ENCODE measurements around the gene ZNF618.

Gene ZNF618

GRCh38 chr9:113934167-113934828, 58.2 kb downstream of the ZNF618 start:
- no peak for DNase-seq (ENCODE audit: low read depth, low spot score)

GRCh38 chr9:113934829-113935676, 58.9 kb downstream of the ZNF618 start:
- no peak for DNase-seq (ENCODE audit: low read depth, low spot score)

GRCh38 chr9:113935677-113936380, 59.7 kb downstream of the ZNF618 start:
- DNase-seq (ENCODE audit: low read depth, low spot score) = no peak

DNA sequence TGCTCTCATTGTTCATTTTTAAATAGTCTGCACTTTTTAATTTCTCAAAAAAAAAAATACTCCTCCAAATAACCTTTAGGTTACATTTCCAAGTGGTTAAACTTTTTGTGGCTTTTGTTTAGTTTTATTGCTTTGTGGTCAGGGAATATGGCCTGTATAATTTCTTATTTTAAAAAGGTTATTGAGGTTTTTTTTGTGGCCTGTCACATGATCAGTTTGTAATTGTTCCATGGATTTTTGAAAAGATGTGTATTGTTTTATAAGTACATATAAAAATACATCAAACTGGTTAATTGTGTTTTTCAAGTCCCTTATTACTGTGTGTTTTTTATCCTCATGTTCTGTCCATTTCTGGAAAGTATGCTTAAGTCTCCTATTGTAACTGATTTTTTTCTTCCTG, 64.0 kb downstream of the ZNF618 start:
- no peak for DNase-seq (ENCODE audit: low read depth, low spot score)

DNA sequence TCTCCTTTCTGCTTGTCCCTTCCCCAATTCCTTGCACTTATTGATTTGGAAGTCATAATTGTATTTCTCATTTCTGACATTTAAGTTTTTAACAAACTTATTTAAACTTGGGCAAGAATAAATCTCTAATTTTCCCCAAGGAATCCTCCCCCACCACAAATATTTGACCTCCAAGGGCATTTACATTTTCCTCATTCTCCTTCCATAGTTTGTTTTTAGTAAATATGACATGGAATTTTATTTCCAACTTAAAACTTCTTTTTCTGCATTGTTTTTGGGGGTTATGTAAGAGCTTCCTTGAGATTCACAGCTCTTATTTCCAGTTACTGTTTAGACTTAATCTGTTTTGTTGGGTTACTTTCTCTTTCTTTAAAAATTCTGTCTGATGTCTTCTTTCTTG, 64.9 kb downstream of the ZNF618 start:
- DNase-seq (ENCODE audit: low read depth, low spot score) = no peak

GRCh38 chr9:113941526-113941925, 65.4 kb downstream of the ZNF618 start:
- no peak for DNase-seq (ENCODE audit: low read depth, low spot score)

DNA sequence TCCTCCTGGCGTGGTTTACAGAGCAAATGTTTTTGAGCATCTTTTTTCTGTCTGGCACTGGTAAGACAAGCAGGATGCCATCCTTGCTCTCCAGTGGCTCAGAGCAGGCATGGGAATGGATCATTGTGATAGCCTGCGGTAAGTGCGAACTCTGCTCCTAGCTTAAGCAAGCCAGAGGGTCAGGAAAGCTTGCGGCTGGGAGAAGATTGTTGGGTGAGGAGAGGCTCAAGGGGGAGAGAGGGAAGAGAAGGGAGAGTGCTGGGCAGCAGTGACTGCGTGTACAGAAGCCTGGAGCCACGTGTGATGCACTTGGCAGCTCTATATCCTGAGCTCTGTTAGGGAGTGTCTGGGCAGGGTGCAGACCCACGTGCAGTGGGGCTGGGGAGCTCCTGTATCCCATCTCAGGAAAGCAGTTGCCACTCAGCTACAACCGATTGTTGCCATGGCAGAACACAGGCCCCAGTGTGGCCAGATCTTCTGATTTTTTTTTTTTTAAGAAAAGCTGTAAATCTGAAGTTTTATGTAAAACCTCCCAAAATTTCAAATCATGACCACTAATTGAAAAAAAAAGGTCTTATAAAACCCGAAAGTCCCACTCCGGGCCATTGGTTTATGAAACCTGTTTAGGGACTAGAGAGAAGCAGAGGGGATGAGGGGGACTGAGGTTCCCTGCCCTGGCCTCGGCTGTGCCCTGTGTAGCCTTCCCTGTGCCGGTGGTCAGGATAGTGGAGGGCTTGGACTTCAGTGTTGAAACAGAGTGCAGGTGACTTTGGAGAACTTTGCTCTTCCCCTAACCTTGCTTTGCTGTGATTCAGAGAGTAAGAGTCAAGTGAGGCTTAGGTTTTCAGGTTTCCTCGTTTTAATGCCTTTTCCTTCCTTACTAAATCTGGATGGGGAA, 67.3 kb downstream of the ZNF618 start:
- DNase-seq (ENCODE audit: low read depth, low spot score) = no peak

DNA sequence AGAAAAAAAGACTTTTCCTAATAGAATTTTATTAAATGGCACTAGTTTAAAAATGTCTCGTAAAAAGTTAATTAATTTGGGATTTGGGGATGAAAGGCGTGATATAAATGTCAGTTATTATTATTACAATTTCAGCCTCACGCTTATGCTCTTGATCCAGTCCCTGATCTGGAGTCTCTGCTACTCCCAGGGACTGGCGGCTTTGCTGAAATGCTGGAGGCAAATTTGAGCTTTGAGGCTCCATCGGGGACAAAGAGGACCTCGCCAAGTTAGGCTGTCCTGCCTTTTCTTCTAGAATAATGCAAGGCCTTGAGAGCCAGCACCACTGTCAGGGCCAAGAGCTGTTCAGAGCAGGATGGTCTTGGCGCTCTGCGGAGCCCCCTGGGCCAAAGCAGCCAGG, 69.7 kb downstream of the ZNF618 start:
- no peak for DNase-seq (ENCODE audit: low read depth, low spot score)

DNA sequence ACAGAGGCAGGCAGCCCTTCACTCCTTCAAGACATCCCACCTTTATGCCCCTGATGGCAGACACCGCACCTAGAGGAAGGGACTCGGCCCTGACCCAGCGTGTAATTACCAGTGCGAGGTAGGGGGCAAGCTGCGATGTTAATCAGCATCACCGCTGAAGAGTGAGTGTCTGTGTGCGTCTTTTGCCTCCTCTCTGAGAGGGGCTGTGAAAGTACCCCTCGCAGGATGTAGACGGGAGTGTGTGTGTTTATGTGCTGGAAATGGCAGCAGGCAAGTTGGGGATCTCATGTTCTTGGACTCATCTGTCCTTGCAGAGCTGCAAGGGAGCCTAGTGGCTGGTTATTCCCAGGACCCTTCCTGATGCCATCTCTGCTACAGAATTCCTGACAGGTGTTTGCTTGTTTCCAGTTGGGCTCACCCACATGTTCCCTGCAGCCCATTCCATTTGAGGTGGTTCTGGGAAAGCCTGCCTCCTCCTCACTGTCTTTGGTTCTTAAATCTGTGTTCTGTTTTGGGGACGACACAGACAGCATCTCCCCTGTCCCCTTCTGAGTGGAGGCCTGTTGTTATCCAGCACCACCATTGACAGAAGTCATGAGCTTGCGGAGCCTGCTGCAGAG, 70.5 kb downstream of the ZNF618 start:
- no peak for DNase-seq (ENCODE audit: low read depth, low spot score)

DNA sequence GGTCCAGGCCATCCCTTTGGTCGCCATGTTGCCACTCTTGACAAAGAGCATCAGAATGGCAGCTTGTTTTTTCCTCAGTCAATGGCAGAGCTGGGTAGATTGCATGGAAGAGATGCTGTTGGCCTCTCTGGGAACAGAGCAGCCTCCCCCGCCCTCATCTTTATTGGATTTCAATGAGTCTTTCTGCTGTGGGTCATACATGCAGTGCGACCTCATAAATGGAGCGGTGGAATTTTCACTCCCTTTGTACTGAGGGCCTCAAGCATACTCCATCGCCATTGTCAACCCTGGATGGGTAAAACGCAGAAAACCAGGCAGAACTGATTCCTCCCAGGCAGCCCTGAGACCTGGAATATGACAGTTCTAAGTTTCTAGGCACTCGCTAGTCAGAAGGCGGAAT, 71.8 kb downstream of the ZNF618 start:
- no peak for DNase-seq (ENCODE audit: low read depth, low spot score)

- no peak for DNase-seq (ENCODE audit: low read depth, low spot score)
Observed at GRCh38 chr9:113948891-113949570, 72.9 kb downstream of the ZNF618 start.

DNA sequence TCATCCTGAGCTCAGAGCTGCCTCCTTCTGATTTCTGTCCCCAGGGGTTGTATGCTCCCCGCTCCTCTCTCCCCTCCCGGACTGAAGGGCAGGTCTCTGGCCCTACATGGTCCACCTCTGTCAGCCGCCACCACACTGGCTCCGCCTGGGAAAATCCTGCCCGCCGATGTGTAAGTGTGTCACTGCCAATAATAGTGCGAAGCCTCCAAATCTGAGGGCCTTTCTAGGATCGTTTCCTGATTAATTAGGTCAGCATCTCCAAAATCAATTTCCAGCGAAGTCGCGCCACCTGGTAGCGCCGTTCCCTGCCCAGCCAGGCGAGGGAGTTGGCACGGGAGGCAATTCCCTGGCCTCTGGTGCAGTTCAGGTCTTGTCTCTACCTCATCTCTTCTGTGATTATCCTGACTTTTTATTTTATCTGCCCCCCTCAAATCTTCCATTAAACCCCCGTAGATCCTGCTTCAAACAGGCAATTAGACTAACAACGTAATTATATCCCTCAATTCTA, 73.5 kb downstream of the ZNF618 start:
- no peak for DNase-seq (ENCODE audit: low read depth, low spot score)

DNA sequence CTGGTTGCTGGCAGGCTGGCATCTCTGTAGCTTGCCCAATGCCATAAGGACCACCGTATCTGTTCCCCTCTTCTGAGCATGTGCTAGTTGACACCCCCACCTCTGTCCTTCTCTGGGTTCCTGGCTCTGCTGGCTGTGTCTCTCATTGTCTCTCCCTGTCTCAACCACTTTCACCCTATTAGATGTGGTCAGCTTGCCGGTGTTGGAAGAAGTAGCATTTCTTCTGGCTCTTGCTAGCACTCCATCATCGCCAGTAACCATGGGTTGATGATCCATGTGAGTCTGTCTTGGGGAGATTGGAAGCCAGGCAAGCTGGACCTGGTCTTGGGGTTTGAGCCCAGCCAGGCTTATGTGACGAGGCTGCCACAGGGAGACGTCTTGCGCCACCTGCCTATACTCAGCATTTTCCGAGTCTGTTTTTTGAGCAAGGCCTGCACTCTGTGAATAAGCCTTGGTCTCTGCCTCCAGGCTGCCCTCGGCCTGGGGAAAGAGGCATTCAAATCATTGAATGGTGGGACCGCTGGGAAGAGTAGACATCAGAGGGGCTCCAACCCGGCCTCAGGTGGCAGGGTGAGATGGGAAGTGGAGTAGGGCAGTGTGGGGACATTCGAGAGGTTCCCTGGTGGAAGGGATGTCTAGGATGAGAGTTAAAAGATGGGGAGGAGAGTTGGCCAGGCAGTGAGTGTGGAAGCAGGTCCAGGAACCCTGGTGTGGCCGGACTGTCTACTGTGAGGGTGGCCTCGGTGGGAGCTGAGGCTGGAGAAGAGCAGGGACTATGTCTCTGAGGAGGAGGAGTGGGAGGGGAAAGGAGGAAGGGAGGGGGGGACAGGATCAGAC, 74.3 kb downstream of the ZNF618 start:
- no peak for DNase-seq (ENCODE audit: low read depth, low spot score)

GRCh38 chr9:113951032-113951372, 74.9 kb downstream of the ZNF618 start:
- no peak for DNase-seq (ENCODE audit: low read depth, low spot score)

DNA sequence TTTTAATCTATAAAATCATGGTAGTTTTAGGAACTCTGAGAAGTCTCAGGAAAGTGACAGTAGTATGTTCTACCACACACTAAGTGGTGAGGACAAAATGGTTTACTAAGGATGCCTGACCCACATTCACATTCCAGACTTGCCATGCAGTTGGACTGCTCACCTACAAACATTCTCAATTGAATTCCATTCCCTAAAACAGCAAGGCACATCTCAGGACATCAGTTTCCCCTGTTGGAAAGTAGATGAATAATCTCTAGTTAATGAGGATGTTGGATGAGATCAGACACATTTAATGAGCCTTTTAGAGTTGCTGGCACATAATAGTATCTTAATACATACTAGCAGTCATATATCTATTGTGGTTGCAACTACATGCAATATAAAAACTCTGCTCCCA, 76.6 kb downstream of the ZNF618 start:
- DNase-seq (ENCODE audit: low read depth, low spot score) = no peak

DNA sequence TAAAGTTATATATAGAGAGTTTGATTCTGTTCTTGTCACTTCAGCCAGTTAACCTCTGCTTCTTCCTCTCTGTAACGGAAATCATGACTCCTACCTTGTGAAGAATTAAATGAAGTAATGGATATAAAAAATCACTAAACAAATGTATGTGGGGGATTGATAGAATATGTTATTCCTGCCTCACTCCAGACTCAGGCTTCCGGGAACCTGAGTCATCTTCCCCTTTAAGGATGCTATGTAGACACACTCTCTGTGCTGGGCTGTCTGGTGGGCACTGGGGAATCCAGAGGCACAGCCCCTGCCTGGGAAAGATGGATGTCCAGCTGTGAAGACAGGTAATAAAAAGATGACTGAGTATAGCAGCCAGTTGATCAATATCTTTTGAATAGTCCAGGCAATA, 77.4 kb downstream of the ZNF618 start:
- no peak for DNase-seq (ENCODE audit: low read depth, low spot score)

- DNase-seq (ENCODE audit: low read depth, low spot score) = no peak
Observed at GRCh38 chr9:113954591-113954990, 78.5 kb downstream of the ZNF618 start.

- no peak for DNase-seq (ENCODE audit: low read depth, low spot score)
Observed at GRCh38 chr9:113955076-113955752, 79.1 kb downstream of the ZNF618 start.

- DNase-seq (ENCODE audit: low read depth, low spot score) = no peak
Observed at GRCh38 chr9:113956901-113957300, 80.8 kb downstream of the ZNF618 start.
